ENCODE measurements around the gene FRRS1. TPM values are rescaled to one million over a fixed set of nuclear protein-coding genes. Genes with fewer than 3 reads are reported as not detected.

The FRRS1 gene
- polyA plus RNA-seq, 1 experiment, result 0.93 TPM

DNA sequence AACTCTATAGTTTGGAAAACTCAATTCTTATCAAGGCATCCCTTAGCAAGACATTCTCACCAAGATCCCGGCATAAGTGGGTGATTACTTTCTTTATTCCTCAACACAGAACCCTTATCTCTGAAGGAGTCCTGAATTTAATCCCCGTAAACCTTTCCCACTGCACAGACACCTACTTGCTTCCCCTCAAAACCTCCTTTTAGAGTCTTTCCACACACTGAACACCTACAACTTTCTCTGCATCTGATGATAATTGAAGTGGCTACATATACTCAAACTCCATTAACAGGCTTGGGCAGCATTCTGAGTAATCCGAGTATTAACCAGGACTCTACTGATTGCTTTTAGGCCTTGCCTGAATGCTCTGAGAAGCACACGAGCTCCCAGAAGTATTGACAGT lies 97.1 kb downstream of the FRRS1 start:
- no peaks in the 10 kb centered on the region for H3K36me3 ChIP-seq (ENCODE audit: control insufficient read depth, insufficient read depth, low read length)
- no peak overlapping the region for H3K4me3 ChIP-seq (ENCODE audit: low read depth, low read length)
- TF ChIP-seq, protein P1, sequence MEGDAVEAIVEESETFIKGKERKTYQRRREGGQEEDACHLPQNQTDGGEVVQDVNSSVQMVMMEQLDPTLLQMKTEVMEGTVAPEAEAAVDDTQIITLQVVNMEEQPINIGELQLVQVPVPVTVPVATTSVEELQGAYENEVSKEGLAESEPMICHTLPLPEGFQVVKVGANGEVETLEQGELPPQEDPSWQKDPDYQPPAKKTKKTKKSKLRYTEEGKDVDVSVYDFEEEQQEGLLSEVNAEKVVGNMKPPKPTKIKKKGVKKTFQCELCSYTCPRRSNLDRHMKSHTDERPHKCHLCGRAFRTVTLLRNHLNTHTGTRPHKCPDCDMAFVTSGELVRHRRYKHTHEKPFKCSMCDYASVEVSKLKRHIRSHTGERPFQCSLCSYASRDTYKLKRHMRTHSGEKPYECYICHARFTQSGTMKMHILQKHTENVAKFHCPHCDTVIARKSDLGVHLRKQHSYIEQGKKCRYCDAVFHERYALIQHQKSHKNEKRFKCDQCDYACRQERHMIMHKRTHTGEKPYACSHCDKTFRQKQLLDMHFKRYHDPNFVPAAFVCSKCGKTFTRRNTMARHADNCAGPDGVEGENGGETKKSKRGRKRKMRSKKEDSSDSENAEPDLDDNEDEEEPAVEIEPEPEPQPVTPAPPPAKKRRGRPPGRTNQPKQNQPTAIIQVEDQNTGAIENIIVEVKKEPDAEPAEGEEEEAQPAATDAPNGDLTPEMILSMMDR (IDR thresholded peaks at IDR 0.05; ENCODE audit: insufficient read depth, low read depth, low read length), result no peak
- CTCF ChIA-PET, result no interaction called here
- POLR2A ChIA-PET, result no interaction called here
- no peak for DNase-seq (ENCODE audit: low read depth)
- H3K27me3 ChIP-seq (ENCODE audit: control insufficient read depth, insufficient read depth, low read length), result no peaks in the 10 kb centered on the region

DNA sequence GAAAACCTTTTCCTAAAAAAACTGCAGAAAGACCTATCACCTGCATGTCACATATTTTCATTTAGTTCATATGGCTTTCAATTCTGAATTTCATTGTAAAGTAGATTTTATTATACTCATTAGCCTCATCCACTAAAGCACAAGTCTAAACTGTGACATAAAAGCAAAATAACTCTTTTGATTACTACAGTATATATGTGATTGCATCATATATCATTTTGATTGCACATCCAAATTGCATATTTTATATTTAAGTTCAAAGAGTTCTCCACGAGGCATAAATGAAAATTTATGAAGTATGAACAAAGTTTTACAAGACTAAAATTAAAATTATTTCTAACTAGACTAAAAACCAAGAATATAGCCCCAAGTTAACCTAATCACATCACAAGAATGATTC lies 101.2 kb downstream of the FRRS1 start:
- CTCF ChIA-PET, result no interaction called here
- Histone ChIP-seq H3K27me3 (ENCODE audit: control insufficient read depth, insufficient read depth, low read length) (no peaks in the 10 kb centered on the region), H3K36me3 (ENCODE audit: control insufficient read depth, insufficient read depth, low read length) (no peaks in the 10 kb centered on the region), H3K4me3 (ENCODE audit: low read depth, low read length) (no peak overlapping the region)
- POLR2A ChIA-PET, result no interaction called here
- DNase-seq (ENCODE audit: low read depth), result no peak
- TF ChIP-seq, protein P1 (IDR thresholded peaks at IDR 0.05; ENCODE audit: insufficient read depth, low read depth, low read length), result no peak

DNA sequence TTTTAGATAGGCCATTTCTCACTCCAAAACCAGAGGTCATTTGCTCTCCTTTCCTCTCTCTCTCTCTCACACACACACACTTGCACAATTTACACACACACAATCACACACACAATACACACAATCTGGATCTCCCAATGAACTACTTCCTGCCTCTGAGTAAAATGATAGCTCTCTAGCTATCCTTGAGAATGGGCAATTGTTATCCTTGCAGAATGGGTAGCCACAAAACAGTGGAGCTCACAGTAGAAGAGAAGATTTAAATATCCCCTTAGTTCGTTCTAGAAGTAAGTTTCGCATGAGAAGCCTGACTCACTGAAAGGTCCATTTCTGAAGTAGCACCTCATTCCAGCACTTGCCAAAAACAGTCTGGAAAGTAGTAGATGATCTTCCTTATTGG lies 102.9 kb downstream of the FRRS1 start:
- ChIA-PET CTCF (interaction anchor here (1.2 kb wide), 1 partner anchor 33 kb away, joined by 3 read pairs; no protein-coding TSS in a partner anchor), POLR2A (no interaction called here)

DNA sequence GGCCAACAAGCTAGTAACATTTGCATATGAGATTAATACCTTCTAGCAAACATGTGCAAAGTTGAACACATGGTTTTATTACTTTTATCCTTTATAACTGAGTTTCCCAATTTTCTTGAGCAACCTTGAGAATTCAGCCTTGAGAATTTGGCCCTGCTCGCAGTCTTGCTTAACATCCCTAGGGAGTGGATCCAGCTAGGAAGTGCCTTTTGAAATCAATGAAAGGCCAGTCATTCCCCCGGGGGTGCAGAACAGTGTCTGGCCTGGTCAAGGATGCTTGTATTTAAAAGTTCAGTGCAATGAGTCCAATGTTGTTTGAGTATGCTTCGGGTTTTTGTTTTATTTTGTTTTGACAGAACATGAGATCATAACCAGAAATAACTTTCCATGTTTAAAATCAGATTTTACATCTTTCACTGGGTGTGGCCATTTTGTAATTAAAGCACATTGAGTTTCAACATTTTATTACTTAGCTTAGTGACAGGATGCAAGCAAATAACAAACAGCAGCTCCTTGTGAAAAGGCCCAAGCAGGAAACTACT lies 103.8 kb downstream of the FRRS1 start:
- ChIA-PET POLR2A (no interaction called here), CTCF (interaction anchor here (0.7 to 1.0 kb wide), 3 partner anchors 16 to 442 kb away, joined by 3 read pairs; no protein-coding TSS in a partner anchor)
- no peaks in the 10 kb centered on the region for H3K36me3 ChIP-seq (ENCODE audit: control insufficient read depth, insufficient read depth, low read length)
- H3K4me3 ChIP-seq (ENCODE audit: low read depth, low read length), result no peak overlapping the region
- H3K27me3 ChIP-seq (ENCODE audit: control insufficient read depth, insufficient read depth, low read length), result no peaks in the 10 kb centered on the region; the same call in 1 of the 2 replicates
- DNase-seq (ENCODE audit: low read depth), result peak; percentile 74
- TF ChIP-seq, protein P1 (IDR thresholded peaks at IDR 0.05; ENCODE audit: insufficient read depth, low read depth, low read length), result no peak

More for the DNA sequence above, 102.9 kb downstream of the FRRS1 start:
- DNase-seq (ENCODE audit: low read depth), result no peak
- no peaks in the 10 kb centered on the region for H3K36me3 ChIP-seq (ENCODE audit: control insufficient read depth, insufficient read depth, low read length)
- H3K4me3 ChIP-seq (ENCODE audit: low read depth, low read length), result no peak overlapping the region
- TF ChIP-seq, protein P1 (IDR thresholded peaks at IDR 0.05; ENCODE audit: insufficient read depth, low read depth, low read length), result no peak
- H3K27me3 ChIP-seq (ENCODE audit: control insufficient read depth, insufficient read depth, low read length), result no peaks in the 10 kb centered on the region; the same call in 1 of the 2 replicates

DNA sequence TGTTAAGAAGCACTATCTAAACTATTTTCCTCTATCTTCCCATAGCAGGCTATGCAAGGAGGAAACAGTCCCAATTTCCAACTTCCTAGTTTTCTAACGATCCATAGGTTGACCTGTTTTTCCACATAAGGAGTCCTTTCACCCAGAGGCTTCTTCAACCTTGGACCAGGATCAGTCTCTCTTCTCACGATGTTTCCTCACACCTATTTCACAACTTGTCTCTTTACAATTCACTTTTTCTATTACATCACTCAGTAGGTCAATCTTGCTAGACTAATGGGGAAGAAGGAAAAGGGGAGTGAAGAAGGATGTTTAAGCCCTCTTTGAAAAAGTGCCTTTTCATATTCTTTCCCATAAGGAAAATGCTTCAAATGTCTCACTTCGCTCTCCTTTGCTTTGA lies 104.7 kb downstream of the FRRS1 start:
- DNase-seq (ENCODE audit: low read depth), result no peak
- Histone ChIP-seq H3K4me3 (ENCODE audit: low read depth, low read length) (no peak overlapping the region), H3K27me3 (ENCODE audit: control insufficient read depth, insufficient read depth, low read length) (no peaks in the 10 kb centered on the region; the same call in 1 of the 2 replicates), H3K36me3 (ENCODE audit: control insufficient read depth, insufficient read depth, low read length) (no peaks in the 10 kb centered on the region)
- ChIA-PET POLR2A (no interaction called here), CTCF (interaction anchor here (0.8 kb wide), 1 partner anchor 23 kb away, joined by 3 read pairs; no protein-coding TSS in a partner anchor)
- TF ChIP-seq, protein P1 (IDR thresholded peaks at IDR 0.05; ENCODE audit: insufficient read depth, low read depth, low read length), result no peak
